GM19240 (cell line): ENCODE measurements around the gene ABL2.

ENCODE experiments used
- DNase-seq: peaks from one replicate; pipeline ENCODE4 v3.0.0; 2011; ENCODE audit warnings: low spot score; ENCODE audit not compliant: insufficient read length

ABL2 gene

GRCh38 chr1:179094818-179095217 is 134.7 kb downstream of the ABL2 start:
- no peak for DNase-seq

GRCh38 chr1:179092896-179093461 is 136.5 kb downstream of the ABL2 start:
- DNase-seq = no peak

- no peak for DNase-seq
Observed at GRCh38 chr1:179091691-179092165, 137.7 kb downstream of the ABL2 start.

- DNase-seq = no peak
Observed at GRCh38 chr1:179090923-179091322, 138.6 kb downstream of the ABL2 start.

- DNase-seq = no peak
Observed at GRCh38 chr1:179090522-179090921, 139.0 kb downstream of the ABL2 start.

- DNase-seq = no peak
Observed at GRCh38 chr1:179089827-179090482, 139.5 kb downstream of the ABL2 start.

- no peak for DNase-seq
Observed at GRCh38 chr1:179087665-179088064, 141.8 kb downstream of the ABL2 start.

- peak; percentile 9 for DNase-seq
Observed at GRCh38 chr1:179083533-179083932, 145.9 kb downstream of the ABL2 start.

GRCh38 chr1:179082999-179083335 is 146.5 kb downstream of the ABL2 start:
- DNase-seq = no peak

GRCh38 chr1:179082333-179082998 is 147.0 kb downstream of the ABL2 start:
- DNase-seq = peak; percentile 8

GRCh38 chr1:179081687-179082332 is 147.7 kb downstream of the ABL2 start, which contains the start of gene TOR3A:
Gene TOR3A (plus strand): TSS chr1:179082070. CDS start chr1:179082129, 59 bp downstream.
- peak; percentile 91 for DNase-seq

GRCh38 chr1:179080866-179081686 is 148.4 kb downstream of the ABL2 start:
- DNase-seq = no peak

- peak; percentile 18 for DNase-seq
Observed at GRCh38 chr1:179079113-179079761, 150.2 kb downstream of the ABL2 start.

GRCh38 chr1:179077396-179077795 is 152.1 kb downstream of the ABL2 start:
- DNase-seq = no peak

GRCh38 chr1:179066471-179066870 is 163.0 kb downstream of the ABL2 start:
- no peak for DNase-seq

- DNase-seq = no peak
Observed at GRCh38 chr1:179061360-179062282, 167.9 kb downstream of the ABL2 start.

- no peak for DNase-seq
Observed at GRCh38 chr1:179058487-179059483, 170.7 kb downstream of the ABL2 start.

GRCh38 chr1:179055937-179056336 is 173.5 kb downstream of the ABL2 start:
- DNase-seq = no peak
